Astrocyte (in vitro differentiated cells and primary cell): ENCODE measurements around the gene NPFFR1. TPM values are rescaled to one million over a fixed set of nuclear protein-coding genes. Genes with fewer than 3 reads are reported as not detected.
"Not testable (repeated sequence)": the region's sequence is repeated elsewhere in the genome, so short reads cannot be mapped to it uniquely, and the experiment has no call there.

Experiments
- DNase-seq: peaks from one replicate; pipeline ENCODE4 v3.0.0-alpha.2; 2010; ENCODE audit warnings: low read depth
- FAIRE-seq: peaks from 2 replicates; lab custom pipeline; 2011; peaks lifted over from hg19 to GRCh38; lab: Jason Lieb, UNC
- H2AFZ ChIP-seq: 2 replicates; pipeline ENCODE4 v1.6.0; 2012; ENCODE audit warnings: low read depth, low read length, inconsistent platforms
- H3K27ac ChIP-seq: 2 replicates; pipeline ENCODE4 v1.5.1; 2011; ENCODE audit warnings: low read depth, low read length, inconsistent platforms
- H3K27me3 ChIP-seq: 2 replicates; pipeline ENCODE4 v1.6.0; 2011; ENCODE audit warnings: low read length, inconsistent platforms; ENCODE audit not compliant: insufficient read depth
- H3K36me3 ChIP-seq: 2 replicates; pipeline ENCODE4 v1.5.1; 2011; ENCODE audit warnings: low read length, inconsistent platforms; ENCODE audit not compliant: insufficient read depth
- H3K4me1 ChIP-seq: 2 replicates; pipeline ENCODE4 v1.5.1; 2011; ENCODE audit warnings: low read length, inconsistent platforms; ENCODE audit not compliant: insufficient read depth
- H3K4me2 ChIP-seq: 2 replicates; pipeline ENCODE4 v1.6.0; 2012; ENCODE audit warnings: low read length, inconsistent platforms
- H3K4me3 ChIP-seq: 2 replicates; pipeline ENCODE4 v1.5.1; 2011; ENCODE audit warnings: low read depth, mild to moderate bottlenecking, low read length, inconsistent platforms; ENCODE audit not compliant: insufficient read depth
- H3K79me2 ChIP-seq: 2 replicates; pipeline ENCODE4 v1.6.0; 2012; ENCODE audit warnings: mild to moderate bottlenecking, low read length, inconsistent platforms; ENCODE audit not compliant: insufficient read depth
- H3K9ac ChIP-seq: 2 replicates; pipeline ENCODE4 v1.6.0; 2012; ENCODE audit warnings: mild to moderate bottlenecking, low read length, inconsistent platforms
- H3K9me3 ChIP-seq: 2 replicates; pipeline ENCODE4 v1.5.1; 2012; ENCODE audit warnings: low read depth, mild to moderate bottlenecking, low read length, inconsistent platforms; ENCODE audit not compliant: insufficient read depth
- H4K20me1 ChIP-seq: 2 replicates; pipeline ENCODE4 v1.6.0; 2012; ENCODE audit warnings: low read length, inconsistent platforms; ENCODE audit not compliant: insufficient read depth
- H3K27ac Mint-ChIP-seq: one replicate; pipeline ENCODE4 v1.8.0; 2021; ENCODE audit warnings: mild to moderate bottlenecking, mixed read lengths; ENCODE audit not compliant: unreplicated experiment
- H3K27me3 Mint-ChIP-seq: one replicate; pipeline ENCODE4 v1.8.0; 2021; ENCODE audit warnings: low read depth, mixed read lengths; ENCODE audit not compliant: unreplicated experiment
- H3K36me3 Mint-ChIP-seq: one replicate; pipeline ENCODE4 v1.8.0; 2021; ENCODE audit warnings: low read depth, mixed read lengths; ENCODE audit not compliant: unreplicated experiment
- H3K4me1 Mint-ChIP-seq: one replicate; pipeline ENCODE4 v1.8.0; 2021; ENCODE audit warnings: low read depth, mixed read lengths; ENCODE audit not compliant: unreplicated experiment
- H3K4me3 Mint-ChIP-seq: one replicate; pipeline ENCODE4 v1.8.0; 2021; ENCODE audit warnings: mild to moderate bottlenecking, moderate library complexity, mixed read lengths; ENCODE audit not compliant: unreplicated experiment
- H3K9me3 Mint-ChIP-seq: one replicate; pipeline ENCODE4 v1.8.0; 2021; ENCODE audit warnings: mild to moderate bottlenecking, mixed read lengths; ENCODE audit not compliant: unreplicated experiment
- CTCF ChIP-seq: IDR thresholded peaks from 2 replicates; pipeline ENCODE4 v1.5.1; 2011; ENCODE audit warnings: low read depth, mild to moderate bottlenecking, inconsistent platforms, low read length, moderate library complexity; ENCODE audit not compliant: insufficient read depth
- EZH2 ChIP-seq: IDR thresholded peaks from 2 replicates; pipeline ENCODE4 v1.6.1; 2012; ENCODE audit warnings: mild to moderate bottlenecking, low read length, inconsistent platforms; ENCODE audit not compliant: insufficient read depth
- total RNA-seq: library from RNA; stranded (reverse); gene quantifications from 2 replicates; pipeline ENCODE4 v1.2.1, GENCODE V29; 2021

The NPFFR1 gene
- total RNA-seq, 1 donor from 2014 or later, result not detected

- H3K4me2 ChIP-seq, result no peak overlapping the region
- no peak overlapping the region for H3K4me3 Mint-ChIP-seq
- H2AFZ ChIP-seq, result no peak overlapping the region
- H3K4me1 Mint-ChIP-seq, result peaks cover 2% of the 10 kb centered on the region
- peaks cover 1% of the 10 kb centered on the region for H3K27me3 Mint-ChIP-seq
- peaks cover 8% of the 10 kb centered on the region for H3K9me3 ChIP-seq
- H3K36me3 Mint-ChIP-seq, result peaks cover 1% of the 10 kb centered on the region
- no peak for DNase-seq
- H3K79me2 ChIP-seq, result no peaks in the 10 kb centered on the region
- no peaks in the 10 kb centered on the region for H4K20me1 ChIP-seq
- H3K4me3 ChIP-seq, result no peak overlapping the region
- no peak overlapping the region for H3K27ac ChIP-seq
- no peak overlapping the region for H3K27ac Mint-ChIP-seq
- H3K9me3 Mint-ChIP-seq, result peaks cover 5% of the 10 kb centered on the region
- FAIRE-seq, result no peak
- TF ChIP-seq EZH2, result no peak
- TF ChIP-seq CTCF, result no peak
- peaks cover 13% of the 10 kb centered on the region for H3K4me1 ChIP-seq
- H3K36me3 ChIP-seq, result no peaks in the 10 kb centered on the region
- H3K27me3 ChIP-seq, result peaks cover 2% of the 10 kb centered on the region
- H3K9ac ChIP-seq, result no peak overlapping the region
Observed at GRCh38 chr10:70260259-70260658, 23.5 kb downstream of the NPFFR1 start.

- FAIRE-seq, result no peak
Observed at GRCh38 chr10:70258216-70258615, 25.6 kb downstream of the NPFFR1 start.

GRCh38 chr10:70257816-70258215 lies 26.0 kb downstream of the NPFFR1 start:
- H3K27ac ChIP-seq, H2AFZ ChIP-seq, H3K27ac Mint-ChIP-seq, H3K4me2 ChIP-seq, H3K79me2 ChIP-seq, H3K36me3 Mint-ChIP-seq, H3K4me3 Mint-ChIP-seq, FAIRE-seq, H3K4me3 ChIP-seq, H3K9me3 Mint-ChIP-seq, H3K4me1 Mint-ChIP-seq, H3K36me3 ChIP-seq, H3K9me3 ChIP-seq, H3K27me3 Mint-ChIP-seq, H3K9ac ChIP-seq, H4K20me1 ChIP-seq: not testable (repeated sequence)
- Histone ChIP-seq H3K27me3 (peaks cover 20% of the 10 kb centered on the region), H3K4me1 (peaks cover 15% of the 10 kb centered on the region)
- peak; percentile 19 for DNase-seq

More at GRCh38 chr10:70258216-70258615, 25.6 kb downstream of the NPFFR1 start:
- H3K9ac ChIP-seq, result no peak overlapping the region
- H3K27ac ChIP-seq, result no peak overlapping the region
- Mint-ChIP-seq H3K9me3 (peaks cover 7% of the 10 kb centered on the region), H3K36me3 (peaks cover 1% of the 10 kb centered on the region), H3K27me3 (peaks cover 4% of the 10 kb centered on the region), H3K27ac (no peak overlapping the region), H3K4me1 (peaks cover 2% of the 10 kb centered on the region), H3K4me3 (no peak overlapping the region)
- no peaks in the 10 kb centered on the region for H3K36me3 ChIP-seq
- TF ChIP-seq CTCF (no peak), EZH2 (no peak)
- no peak for DNase-seq
- no peak overlapping the region for H3K4me3 ChIP-seq
- H3K79me2 ChIP-seq, result no peaks in the 10 kb centered on the region
- H3K4me2 ChIP-seq, result no peak overlapping the region
- no peak overlapping the region for H2AFZ ChIP-seq
- H3K4me1 ChIP-seq, result peaks cover 15% of the 10 kb centered on the region
- H3K27me3 ChIP-seq, result peaks cover 16% of the 10 kb centered on the region
- H4K20me1 ChIP-seq, result no peaks in the 10 kb centered on the region
- H3K9me3 ChIP-seq, result peaks cover 8% of the 10 kb centered on the region
